Measurements from ENCODE around the gene GMPR.
"Not testable (repeated sequence)": the region's sequence is repeated elsewhere in the genome, so short reads cannot be mapped to it uniquely, and the experiment has no call there.

The GMPR gene

GRCh38 chr6:16243664-16244063 lies 5.3 kb downstream of the GMPR start:
- no peak for FAIRE-seq
- no peak for DNase-seq (ENCODE audit: extremely low spot score, insufficient read length, low read depth)

DNA sequence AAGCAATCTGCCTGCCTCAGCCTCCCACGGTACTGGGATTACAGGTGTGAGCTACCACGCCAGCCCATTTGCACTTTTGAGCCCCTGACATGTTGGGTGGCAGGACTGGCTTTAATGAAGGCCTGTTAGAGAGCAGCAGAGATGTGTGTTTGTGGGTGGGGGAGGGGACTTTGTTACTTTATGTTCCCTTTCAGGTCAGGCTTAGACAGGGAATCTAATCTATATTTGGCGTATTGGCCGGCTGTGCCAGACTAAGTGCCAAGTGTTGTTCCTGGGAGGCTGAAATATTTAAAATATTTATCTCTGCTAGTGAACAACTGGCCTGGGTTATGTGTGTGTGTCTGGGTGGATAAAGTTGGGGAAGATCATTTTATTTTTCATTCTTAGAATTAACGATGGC lies 6.1 kb downstream of the GMPR start:
- no peak for FAIRE-seq

DNA sequence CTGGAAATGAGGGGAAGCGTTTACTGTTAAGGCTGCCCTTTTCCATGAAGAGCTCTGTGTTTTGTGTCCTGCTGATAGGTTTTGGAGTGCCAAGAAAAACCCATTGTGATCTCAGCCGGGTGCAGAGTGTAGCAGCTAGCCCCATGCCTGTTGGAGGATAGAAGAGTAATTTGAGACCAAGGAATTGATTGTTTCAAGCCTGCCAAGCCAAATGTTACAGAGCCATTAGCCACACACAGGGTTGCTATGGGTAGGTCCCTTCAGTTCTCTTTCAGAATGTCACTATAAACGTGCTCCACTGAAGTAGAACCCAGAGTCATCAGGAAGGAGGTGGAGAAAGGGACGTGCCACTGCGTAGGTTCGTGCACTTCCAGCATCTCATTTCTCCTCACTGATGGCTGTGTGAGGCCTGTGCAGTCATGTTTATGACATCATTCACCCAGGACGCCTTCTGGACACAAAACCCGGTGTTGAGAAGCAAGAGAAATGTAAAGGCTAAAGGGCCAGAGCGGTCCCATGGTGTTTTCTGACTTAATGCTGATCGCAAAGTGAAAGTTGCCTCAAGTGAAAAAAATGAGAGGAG lies 6.6 kb downstream of the GMPR start:
- FAIRE-seq, result no peak
- DNase-seq (ENCODE audit: extremely low spot score, insufficient read length, low read depth), result no peak

More for the DNA sequence above, 6.1 kb downstream of the GMPR start:
- DNase-seq (ENCODE audit: extremely low spot score, insufficient read length, low read depth), result no peak

DNA sequence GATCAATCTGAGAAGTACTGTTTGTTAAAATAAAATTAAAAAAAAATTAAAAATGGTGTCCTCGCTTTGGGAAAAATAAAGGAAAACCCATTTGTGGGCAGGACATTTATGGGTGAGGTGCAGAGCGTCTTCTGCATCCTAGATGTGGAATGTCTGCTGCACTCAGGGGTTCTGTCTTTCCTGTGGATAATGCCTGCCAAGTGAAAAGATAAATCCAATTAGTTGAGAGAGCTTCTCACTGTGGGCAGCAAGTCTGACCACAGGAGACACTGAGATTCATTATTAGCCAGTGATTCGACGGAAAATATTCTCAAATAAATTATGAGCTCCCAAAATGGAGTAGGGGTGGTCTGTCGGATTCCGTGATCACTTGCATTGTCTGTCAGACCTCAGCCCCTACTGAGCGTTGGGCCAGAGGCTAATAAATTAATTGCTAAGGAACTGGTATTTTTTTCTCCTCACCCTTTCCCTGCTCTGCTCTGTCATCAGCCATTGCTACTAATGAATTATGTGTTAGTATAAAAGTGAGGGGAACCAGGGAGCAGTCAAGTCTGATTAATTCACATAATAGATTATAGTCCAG lies 10.0 kb downstream of the GMPR start:
- FAIRE-seq (no peak), DNase-seq (ENCODE audit: extremely low spot score, insufficient read length, low read depth) (no peak)

GRCh38 chr6:16249971-16250370 lies 11.6 kb downstream of the GMPR start:
- no peak for DNase-seq (ENCODE audit: extremely low spot score, insufficient read length, low read depth)
- no peak for FAIRE-seq

- no peak for DNase-seq (ENCODE audit: extremely low spot score, insufficient read length, low read depth)
- FAIRE-seq, result no peak
Measured at GRCh38 chr6:16251706-16252105, 13.3 kb downstream of the GMPR start.

DNA sequence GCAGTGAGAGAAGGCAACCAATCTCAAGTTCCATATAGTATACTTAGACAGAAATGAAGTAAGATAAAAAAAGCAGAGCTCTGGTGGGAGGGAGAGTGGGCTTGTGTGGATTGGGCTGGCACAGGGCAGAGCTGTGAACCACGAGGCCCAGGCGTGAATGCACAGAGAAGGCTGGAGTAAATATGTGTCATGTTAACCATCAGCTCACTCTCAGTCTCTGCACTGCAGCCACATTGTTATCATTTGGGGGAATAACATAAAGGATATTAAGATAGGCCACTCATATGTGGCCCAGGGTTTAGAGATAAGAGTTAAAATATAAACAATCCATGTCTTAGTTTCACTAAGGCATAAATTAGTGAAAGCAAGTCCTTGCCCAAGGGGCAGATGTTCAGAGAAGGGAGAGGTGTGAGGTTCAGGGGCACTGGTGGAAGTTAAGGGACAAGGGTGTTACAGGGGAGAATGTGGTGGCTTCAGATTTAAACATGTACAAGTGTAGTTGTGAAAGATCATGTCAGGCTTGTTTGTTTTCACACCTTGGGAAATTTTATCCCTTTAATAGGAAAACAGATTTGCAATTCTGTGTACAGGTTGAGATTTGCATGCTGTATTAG lies 14.4 kb downstream of the GMPR start:
- FAIRE-seq (no peak), DNase-seq (ENCODE audit: extremely low spot score, insufficient read length, low read depth) (no peak)

- no peak for DNase-seq (ENCODE audit: extremely low spot score, insufficient read length, low read depth)
- FAIRE-seq, result no peak
Measured at GRCh38 chr6:16253399-16254144, 15.2 kb downstream of the GMPR start.

- DNase-seq (ENCODE audit: extremely low spot score, insufficient read length, low read depth) (no peak), FAIRE-seq (no peak)
Measured at GRCh38 chr6:16254535-16254934, 16.1 kb downstream of the GMPR start.

- FAIRE-seq, result no peak
- no peak for DNase-seq (ENCODE audit: extremely low spot score, insufficient read length, low read depth)
Measured at GRCh38 chr6:16256781-16257180, 18.4 kb downstream of the GMPR start.

GRCh38 chr6:16257999-16258708 lies 19.8 kb downstream of the GMPR start:
- FAIRE-seq (no peak), DNase-seq (ENCODE audit: extremely low spot score, insufficient read length, low read depth) (no peak)

DNA sequence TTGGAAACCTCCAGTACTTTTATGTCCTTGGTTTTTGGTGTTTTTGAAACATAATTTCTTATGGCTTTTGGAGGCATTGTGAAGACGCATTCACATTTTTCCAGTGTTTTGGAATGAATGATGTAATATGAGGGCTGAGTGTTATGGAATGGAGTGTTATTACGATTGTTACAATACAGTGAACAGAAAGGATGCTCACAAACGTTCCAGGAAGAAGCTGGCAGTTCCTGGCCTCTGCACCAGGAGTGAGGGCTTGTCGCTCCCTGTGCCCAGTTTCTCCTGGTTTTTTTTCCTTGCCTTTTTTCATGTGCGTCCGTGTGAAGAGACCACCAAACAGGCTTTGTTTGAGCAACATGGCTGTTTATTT lies 20.3 kb downstream of the GMPR start:
- no peak for FAIRE-seq
- DNase-seq (ENCODE audit: extremely low spot score, insufficient read length, low read depth), result no peak

DNA sequence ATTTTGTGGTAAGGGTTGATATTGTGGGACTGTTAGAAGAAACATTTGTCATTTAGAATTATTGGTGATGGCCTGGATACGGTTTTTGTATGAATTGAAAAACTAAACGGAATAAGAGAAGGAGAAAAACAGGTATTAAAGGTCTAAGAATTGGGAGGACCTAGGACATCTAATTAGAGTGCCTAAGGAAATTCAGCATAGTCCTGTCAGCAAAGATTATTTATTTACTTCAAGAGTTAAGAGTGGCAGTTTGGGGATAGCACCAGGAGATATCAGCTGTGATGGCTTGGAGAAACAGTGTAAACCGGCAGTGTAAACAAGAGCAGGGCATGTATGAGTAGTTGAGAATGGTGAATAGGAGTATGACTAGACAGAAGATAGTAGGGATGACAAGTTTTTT lies 21.2 kb downstream of the GMPR start:
- DNase-seq (ENCODE audit: extremely low spot score, insufficient read length, low read depth); FAIRE-seq: not testable (repeated sequence)

- FAIRE-seq; DNase-seq (ENCODE audit: extremely low spot score, insufficient read length, low read depth): not testable (repeated sequence)
Measured at GRCh38 chr6:16260602-16261001, 22.2 kb downstream of the GMPR start.

- DNase-seq (ENCODE audit: extremely low spot score, insufficient read length, low read depth); FAIRE-seq: not testable (repeated sequence)
Measured at GRCh38 chr6:16262773-16263172, 24.4 kb downstream of the GMPR start.

GRCh38 chr6:16263464-16264099 lies 25.2 kb downstream of the GMPR start:
- FAIRE-seq; DNase-seq (ENCODE audit: extremely low spot score, insufficient read length, low read depth): not testable (repeated sequence)

DNA sequence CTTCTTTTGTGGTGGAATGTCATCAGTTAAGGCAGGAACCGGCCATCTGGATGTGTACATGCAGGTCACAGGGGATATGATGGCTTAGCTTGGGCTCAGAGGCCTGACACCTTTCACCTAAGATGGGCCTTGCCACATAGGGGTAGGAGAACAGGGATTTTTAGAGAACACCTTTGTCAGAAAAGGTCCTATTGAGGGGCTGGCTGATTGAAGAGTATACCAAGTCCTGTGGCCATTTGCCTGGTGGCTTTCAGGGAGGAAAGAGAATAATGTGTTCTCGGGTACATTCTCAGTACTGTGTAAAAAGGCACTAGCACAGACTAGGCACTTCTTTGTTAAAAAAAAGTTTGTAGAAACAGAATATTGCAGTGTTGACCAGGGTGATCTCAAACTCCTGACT lies 26.4 kb downstream of the GMPR start:
- DNase-seq (ENCODE audit: extremely low spot score, insufficient read length, low read depth), result no peak
- no peak for FAIRE-seq

DNA sequence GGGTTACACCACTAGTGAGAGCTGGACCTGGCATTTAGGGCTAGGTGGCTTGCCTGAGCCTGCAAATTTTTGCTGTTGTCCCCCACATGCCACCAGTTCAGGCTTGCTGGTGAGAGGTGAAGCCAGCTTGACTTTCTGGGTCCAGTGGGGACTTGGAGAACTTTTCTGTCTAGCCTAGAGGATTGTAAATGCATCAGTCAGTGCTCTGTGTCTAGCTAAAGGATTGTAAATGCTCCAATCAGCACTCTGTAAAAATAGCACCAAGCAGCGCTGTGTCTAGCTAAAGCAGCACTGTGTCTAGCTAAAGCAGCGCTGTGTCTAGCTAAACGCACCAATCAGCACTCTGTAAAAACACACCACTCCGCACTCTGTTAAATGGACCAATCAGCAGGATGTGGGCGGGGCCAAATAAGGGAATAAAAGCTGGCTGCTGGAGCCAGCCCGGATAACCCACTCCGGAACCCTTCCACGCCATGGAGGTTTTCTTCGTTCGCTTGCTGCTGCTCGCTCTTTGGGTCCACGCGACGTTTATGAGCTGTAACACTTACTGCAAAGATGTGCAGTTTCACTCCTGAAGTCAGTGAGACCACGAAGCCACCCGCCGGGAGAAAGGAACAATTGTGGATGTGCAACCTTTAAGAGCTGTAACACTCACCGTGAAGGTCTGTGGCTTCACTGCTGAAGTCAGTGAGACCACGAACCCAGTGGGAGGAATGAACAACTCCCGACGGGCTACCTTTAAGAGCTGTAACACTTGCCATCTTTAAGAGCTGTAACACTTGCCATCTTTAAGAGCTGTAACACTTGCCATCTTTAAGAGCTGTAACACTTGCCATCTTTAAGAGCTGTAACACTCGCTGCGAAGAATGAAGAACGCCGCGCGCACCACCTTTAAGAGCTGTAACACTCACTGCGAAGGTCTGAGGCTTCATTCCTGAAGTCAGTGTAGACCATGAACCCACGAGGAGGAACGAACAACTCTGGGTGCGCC lies 27.3 kb downstream of the GMPR start:
- FAIRE-seq (no peak), DNase-seq (ENCODE audit: extremely low spot score, insufficient read length, low read depth) (no peak)
